SU-DHL-6 (cell line): ENCODE data around the gene GRXCR2.
"Not testable (repeated sequence)": the region's sequence is repeated elsewhere in the genome, so short reads cannot be mapped to it uniquely, and the experiment has no call there.

Experiments used
- H2AFZ ChIP-seq: fragments of 200-600 bp; sonication (generic); 2 replicates; pipeline ENCODE4 v1.6.1; 2014; ENCODE audit warnings: low read depth, mild to moderate bottlenecking, moderate library complexity, mixed read lengths, antibody characterized with exemption, low read length; ENCODE audit not compliant: severe bottlenecking
- H3F3A ChIP-seq: fragments of 200-600 bp; shearing (Covaris generic); 2 replicates; pipeline ENCODE4 v1.6.0; 2016; ENCODE audit warnings: antibody characterized with exemption, mild to moderate bottlenecking; ENCODE audit not compliant: insufficient read depth
- H3K27ac ChIP-seq: fragments of 200-600 bp; sonication (generic); 2 replicates; pipeline ENCODE4 v1.5.1; 2016; ENCODE audit warnings: low read depth, mild to moderate bottlenecking, low read length, moderate library complexity, mixed read lengths
- H3K27me3 ChIP-seq: fragments of 200-600 bp; sonication (generic), shearing (Covaris generic); 2 replicates; pipeline ENCODE4 v1.6.0; 2014; ENCODE audit warnings: mild to moderate bottlenecking, low read length
- H3K36me3 ChIP-seq: fragments of 200-600 bp; sonication (generic); 2 replicates; pipeline ENCODE4 v1.6.1; 2014; ENCODE audit warnings: mild to moderate bottlenecking, low read length, mixed read lengths
- H3K4me2 ChIP-seq: fragments of 300-600, 200-600 bp; shearing (Covaris generic), sonication (generic); 2 replicates; pipeline ENCODE4 v1.6.0; 2014; ENCODE audit warnings: low read length, low read depth, mild to moderate bottlenecking; ENCODE audit not compliant: poor library complexity, severe bottlenecking
- H3K4me3 ChIP-seq: fragments of 200-600 bp; sonication (generic); 2 replicates; pipeline ENCODE4 v1.5.1; 2014; ENCODE audit warnings: antibody characterized with exemption, low read length, mild to moderate bottlenecking, mixed read lengths; ENCODE audit not compliant: insufficient read depth, poor library complexity, severe bottlenecking
- H3K79me2 ChIP-seq: fragments of 200-600 bp; sonication (generic); 2 replicates; pipeline ENCODE4 v1.6.1; 2014; ENCODE audit warnings: mild to moderate bottlenecking, low read length, moderate library complexity; ENCODE audit not compliant: insufficient read depth
- H3K9ac ChIP-seq: fragments of 200-600 bp; sonication (generic); 2 replicates; pipeline ENCODE4 v1.7.0; 2014; ENCODE audit warnings: mild to moderate bottlenecking, low read length
- H3K9me2 ChIP-seq: fragments of 200-600 bp; sonication (generic); replicated peaks from 2 replicates; pipeline ENCODE4 v1.6.1; 2014; ENCODE audit warnings: low read length; ENCODE audit not compliant: insufficient read depth
- H3K9me3 ChIP-seq: fragments of 200-600 bp; sonication (generic); 2 replicates; pipeline ENCODE4 v1.6.1; 2014; ENCODE audit warnings: low read length, mixed read lengths; ENCODE audit not compliant: insufficient read depth
- H4K20me1 ChIP-seq: fragments of 200-600 bp; sonication (generic); 2 replicates; pipeline ENCODE4 v1.6.1; 2014; ENCODE audit warnings: low read depth, mild to moderate bottlenecking, antibody characterized with exemption, low read length, moderate library complexity, mixed read lengths
- CTCF ChIP-seq: fragments of 200-600 bp; sonication (generic); IDR thresholded peaks from one replicate; pipeline ENCODE4 v1.5.1; 2017; ENCODE audit warnings: antibody characterized with exemption, mild to moderate bottlenecking, low read length, moderate library complexity; ENCODE audit not compliant: insufficient read depth, poor library complexity, severe bottlenecking
- EZH2phosphoT487 ChIP-seq: fragments of 200-600 bp; sonication (generic), shearing (Covaris generic); conservative IDR thresholded peaks from 2 replicates; pipeline ENCODE4 v1.6.1; 2018; ENCODE audit warnings: mild to moderate bottlenecking, antibody characterized with exemption, low read length, moderate library complexity, mixed read lengths

Gene GRXCR2

GRCh38 chr5:145902421-145902820 is 29.6 kb upstream of the GRXCR2 start:
- TF ChIP-seq EZH2phosphoT487 (no peak), CTCF (no peak)
- no peak overlapping the region for H3K27ac ChIP-seq
- no peaks in the 10 kb centered on the region for H3K79me2 ChIP-seq
- no peak overlapping the region for H2AFZ ChIP-seq
- H3K4me3 ChIP-seq = no peak overlapping the region
- H3K9me2 ChIP-seq = no peaks in the 10 kb centered on the region
- H3K9ac ChIP-seq = no peak overlapping the region
- H3K27me3 ChIP-seq = no peaks in the 10 kb centered on the region
- H3K4me2 ChIP-seq = no peak overlapping the region
- H3F3A ChIP-seq = no peaks in the 10 kb centered on the region
- H3K36me3 ChIP-seq = no peaks in the 10 kb centered on the region
- no peaks in the 10 kb centered on the region for H3K9me3 ChIP-seq
- H4K20me1 ChIP-seq = no peaks in the 10 kb centered on the region

- H3K9me2 ChIP-seq = no peaks in the 10 kb centered on the region
- no peak overlapping the region for H3K4me2 ChIP-seq
- H4K20me1 ChIP-seq = no peaks in the 10 kb centered on the region
- TF ChIP-seq CTCF (no peak), EZH2phosphoT487 (no peak)
- no peaks in the 10 kb centered on the region for H3K79me2 ChIP-seq
- no peaks in the 10 kb centered on the region for H3K9me3 ChIP-seq
- no peak overlapping the region for H3K4me3 ChIP-seq
- H3K9ac ChIP-seq = no peak overlapping the region
- H3K27me3 ChIP-seq = no peaks in the 10 kb centered on the region
- H3K36me3 ChIP-seq = no peaks in the 10 kb centered on the region
- H2AFZ ChIP-seq = no peak overlapping the region
- no peaks in the 10 kb centered on the region for H3F3A ChIP-seq
- no peak overlapping the region for H3K27ac ChIP-seq
These were observed 25.4 kb upstream of the GRXCR2 start for GRCh38 chr5:145898171-145898570.

GRCh38 chr5:145891378-145891777 is 18.6 kb upstream of the GRXCR2 start:
- not testable (repeated sequence) for H3K79me2 ChIP-seq, H2AFZ ChIP-seq, H3K27me3 ChIP-seq, H3K9me3 ChIP-seq, H4K20me1 ChIP-seq, H3K36me3 ChIP-seq, H3K9me2 ChIP-seq, H3K27ac ChIP-seq, H3K9ac ChIP-seq, H3F3A ChIP-seq, H3K4me3 ChIP-seq, H3K4me2 ChIP-seq

GRCh38 chr5:145889611-145890010 is 16.8 kb upstream of the GRXCR2 start:
- Histone ChIP-seq H3K27ac (no peak overlapping the region), H3K9ac (no peak overlapping the region)

More at GRCh38 chr5:145889611-145890010, 16.8 kb upstream of the GRXCR2 start:
- Histone ChIP-seq H2AFZ (no peak overlapping the region), H3K36me3 (no peaks in the 10 kb centered on the region), H3K9me2 (no peaks in the 10 kb centered on the region), H3K4me3 (no peak overlapping the region), H3K79me2 (no peaks in the 10 kb centered on the region), H3K27me3 (no peaks in the 10 kb centered on the region), H3F3A (no peaks in the 10 kb centered on the region), H3K9me3 (no peaks in the 10 kb centered on the region), H3K4me2 (no peak overlapping the region), H4K20me1 (no peaks in the 10 kb centered on the region)
- TF ChIP-seq EZH2phosphoT487 (no peak), CTCF (no peak)
